ENCODE data around the gene RETREG3. TPM values are rescaled to one million over a fixed set of nuclear protein-coding genes. Genes with fewer than 3 reads are reported as not detected.

RETREG3 gene
- total RNA-seq, 1 donor from 2014 or later, result 72.5 TPM

GRCh38 chr17:42571435-42572225 lies 37.5 kb downstream of the RETREG3 start:
- DNase-seq, result peak; percentile 21

GRCh38 chr17:42568341-42569111 lies 40.6 kb downstream of the RETREG3 start:
- no peak for DNase-seq

- peak; percentile 93 for DNase-seq
These were observed 42.1 kb downstream of the RETREG3 start, which contains the start of gene MLX for GRCh38 chr17:42566883-42567573. Gene MLX, plus strand, starts transcription at chr17:42567100. Its CDS starts 25 bp downstream, at chr17:42567125.

- no peak for DNase-seq
These were observed 42.8 kb downstream of the RETREG3 start for GRCh38 chr17:42566215-42566882.

GRCh38 chr17:42565523-42566214 lies 43.5 kb downstream of the RETREG3 start:
- no peak for DNase-seq

GRCh38 chr17:42564815-42565522 lies 44.2 kb downstream of the RETREG3 start:
- no peak for DNase-seq

- no peak for DNase-seq
These were observed 45.2 kb downstream of the RETREG3 start for GRCh38 chr17:42563950-42564349.

GRCh38 chr17:42563543-42563942 lies 45.6 kb downstream of the RETREG3 start:
- DNase-seq, result peak; percentile 28

- DNase-seq, result no peak
These were observed 46.0 kb downstream of the RETREG3 start for GRCh38 chr17:42563143-42563509.

- no peak for DNase-seq
These were observed 46.6 kb downstream of the RETREG3 start for GRCh38 chr17:42562388-42563142.

- DNase-seq, result peak; percentile 99
These were observed 47.2 kb downstream of the RETREG3 start, which contains the start of gene COASY for GRCh38 chr17:42561897-42562387. Gene COASY, plus strand, starts transcription at chr17:42562148. Its CDS starts 475 bp downstream, at chr17:42562623.

- DNase-seq, result no peak
These were observed 48.9 kb downstream of the RETREG3 start for GRCh38 chr17:42560246-42560645.

- no peak for DNase-seq
These were observed 50.1 kb downstream of the RETREG3 start for GRCh38 chr17:42559075-42559474.

GRCh38 chr17:42555961-42556617 lies 53.1 kb downstream of the RETREG3 start:
- DNase-seq, result peak; percentile 35

GRCh38 chr17:42555122-42555622 lies 54.0 kb downstream of the RETREG3 start:
- DNase-seq, result no peak

GRCh38 chr17:42554250-42555121 lies 54.7 kb downstream of the RETREG3 start:
- DNase-seq, result peak; percentile 89

GRCh38 chr17:42553866-42554249 lies 55.3 kb downstream of the RETREG3 start:
- peak; percentile 36 for DNase-seq

- DNase-seq, result peak; percentile 13
These were observed 55.9 kb downstream of the RETREG3 start for GRCh38 chr17:42553161-42553818.

Measured in dermis blood vessel endothelial cell (primary cell).